ENCODE results near the gene SCRN2. TPM values are rescaled to one million over a fixed set of nuclear protein-coding genes. Genes with fewer than 3 reads are reported as not detected.

SCRN2 gene
- total and polyA plus RNA-seq, 2 experiments from 2014 or later = 40.6 to 45.5 TPM

- TF ChIP-seq CTCF (conservative IDR thresholded peaks at IDR 0.05; ENCODE audit: low read depth in 2 of 2) (no peak), NANOG (IDR thresholded peaks at IDR 0.05; ENCODE audit: borderline replicate concordance) (no peak), EZH2phosphoT487 (IDR thresholded peaks at IDR 0.05; ENCODE audit: unreplicated experiment) (no peak)
These were observed 43.3 kb downstream of the SCRN2 start (continued) for GRCh38 chr17:47797797-47798196.

GRCh38 chr17:47792979-47793378, 48.1 kb downstream of the SCRN2 start:
- Histone ChIP-seq H3K36me3 (ENCODE audit: insufficient read depth) (no peaks in the 10 kb centered on the region), H3K4me3 (no peak overlapping the region), H2AFZ (no peak overlapping the region), H3K4me2 (no peak overlapping the region), H3F3A (replicated peaks; ENCODE audit: low read depth) (0 out of 2 replicates have a peak, but pooled peaks cover 4% of the 10 kb centered on the region), H3K9me2 (ENCODE audit: insufficient read depth) (no peaks in the 10 kb centered on the region), H3K79me2 (replicated peaks; ENCODE audit: insufficient read depth) (no peaks in the 10 kb centered on the region), H3K27me3 (ENCODE audit: insufficient read depth) (peaks cover 63% of the 10 kb centered on the region), H3K27ac (ENCODE audit: low read depth) (no peak overlapping the region), H3K4me1 (ENCODE audit: insufficient read depth) (0 out of 2 replicates have a peak, but pooled peaks cover 4% of the 10 kb centered on the region), H4K20me1 (replicated peaks; ENCODE audit: insufficient read depth) (no peaks in the 10 kb centered on the region; the same call in 1 of the 2 replicates)
- Mint-ChIP-seq H3K27ac (no peak overlapping the region), H3K36me3 (ENCODE audit: low read depth) (no peaks in the 10 kb centered on the region; the same call in 2 of the 3 replicates), H3K4me1 (peaks cover 4% of the 10 kb centered on the region; the same call in 2 of the 3 replicates), H3K4me3 (no peak overlapping the region), H3K9me3 (no peaks in the 10 kb centered on the region), H3K27me3 (ENCODE audit: insufficient read depth, low read depth, poor library complexity) (peaks cover 38% of the 10 kb centered on the region)
- no peak for ATAC-seq
- no peak for DNase-seq (ENCODE audit: low spot score)
- TF ChIP-seq ZNF114 (CRISPR knock-in tag; IDR thresholded peaks at IDR 0.05) = no peak

- Mint-ChIP-seq H3K9me3 (no peaks in the 10 kb centered on the region), H3K4me1 (peaks cover 4% of the 10 kb centered on the region; the same call in 2 of the 3 replicates), H3K27me3 (ENCODE audit: insufficient read depth, low read depth, poor library complexity) (peaks cover 38% of the 10 kb centered on the region), H3K4me3 (no peak overlapping the region), H3K36me3 (ENCODE audit: low read depth) (no peaks in the 10 kb centered on the region; the same call in 2 of the 3 replicates), H3K27ac (no peak overlapping the region)
- no peak overlapping the region for H3K27ac ChIP-seq (ENCODE audit: low read depth)
- no peak overlapping the region for H2AFZ ChIP-seq
- no peaks in the 10 kb centered on the region; the same call in 1 of the 2 replicates for H4K20me1 ChIP-seq (replicated peaks; ENCODE audit: insufficient read depth)
- H3K36me3 ChIP-seq (ENCODE audit: insufficient read depth) = no peaks in the 10 kb centered on the region
- 0 out of 2 replicates have a peak, but pooled peaks cover 4% of the 10 kb centered on the region for H3K4me1 ChIP-seq (ENCODE audit: insufficient read depth)
- no peak overlapping the region for H3K4me2 ChIP-seq
- no peaks in the 10 kb centered on the region for H3K79me2 ChIP-seq (replicated peaks; ENCODE audit: insufficient read depth)
- no peak overlapping the region for H3K4me3 ChIP-seq
- no peaks in the 10 kb centered on the region for H3K9me2 ChIP-seq (ENCODE audit: insufficient read depth)
- no peak for ATAC-seq
- 0 out of 2 replicates have a peak, but pooled peaks cover 4% of the 10 kb centered on the region for H3F3A ChIP-seq (replicated peaks; ENCODE audit: low read depth)
- DNase-seq (ENCODE audit: low spot score) = no peak
- H3K27me3 ChIP-seq (ENCODE audit: insufficient read depth) = peaks cover 67% of the 10 kb centered on the region
- TF ChIP-seq ETS1 (IDR thresholded peaks at IDR 0.05) = no peak
- no peak for TF ChIP-seq REST (IDR thresholded peaks at IDR 0.05; ENCODE audit: unreplicated experiment)
- TF ChIP-seq ZNF331 (CRISPR knock-in tag; IDR thresholded peaks at IDR 0.05; ENCODE audit: low read depth) = no peak
These were observed 48.6 kb downstream of the SCRN2 start for GRCh38 chr17:47792457-47792856.
